PFSK-1 (cell line): ENCODE results near the gene MR1. TPM values are rescaled to one million over a fixed set of nuclear protein-coding genes. Genes with fewer than 3 reads are reported as not detected.
A peak's percentile ranks its signal among the peaks of the same experiment; 100 is the strongest.

Source experiments
- FOXP2 ChIP-seq: optimal IDR thresholded peaks from 2 replicates; pipeline ENCODE3; 2011; ENCODE audit warnings: borderline replicate concordance, control low read depth, inconsistent platforms; ENCODE audit not compliant: insufficient read depth; ENCODE audit errors: extremely low read length, extremely low read depth
- POLR2AphosphoS5 ChIP-seq: IDR thresholded peaks from 2 replicates; pipeline ENCODE4 v1.6.1; 2012; ENCODE audit warnings: low read depth, mild to moderate bottlenecking, control low read depth, low read length, moderate library complexity
- SIN3A ChIP-seq: IDR thresholded peaks from 2 replicates; pipeline ENCODE4 v1.6.1; 2012; ENCODE audit warnings: mild to moderate bottlenecking, low read length, moderate library complexity, borderline replicate concordance; ENCODE audit not compliant: insufficient read depth
- TAF1 ChIP-seq: IDR thresholded peaks from 2 replicates; pipeline ENCODE4 v1.6.1; 2012; ENCODE audit warnings: low read length, control low read depth, borderline replicate concordance; ENCODE audit not compliant: insufficient read depth
- polyA plus RNA-seq: library from polyadenylated mRNA; unstranded; fragments of >200 nt; gene quantifications from one replicate; pipeline ENCODE4 v1.2.1, GENCODE V29; 2012; ENCODE audit warnings: low read depth, missing spikeins; ENCODE audit not compliant: insufficient read length
- TF ChIP-seq, protein P1 (sequence below), 2 experiments: IDR thresholded peaks; 2 replicates each; pipeline versions ENCODE4 v1.6.1 to v1.8.0; 2011 to 2012; ENCODE audit warnings: low read depth in 2 of 2, low read length in 2 of 2, control low read depth in 1 of 2, inconsistent platforms in 1 of 2, mild to moderate bottlenecking in 1 of 2, moderate library complexity in 1 of 2; ENCODE audit not compliant: insufficient read depth in 1 of 2

MR1 gene
- polyA plus RNA-seq, result 2.3 TPM

DNA sequence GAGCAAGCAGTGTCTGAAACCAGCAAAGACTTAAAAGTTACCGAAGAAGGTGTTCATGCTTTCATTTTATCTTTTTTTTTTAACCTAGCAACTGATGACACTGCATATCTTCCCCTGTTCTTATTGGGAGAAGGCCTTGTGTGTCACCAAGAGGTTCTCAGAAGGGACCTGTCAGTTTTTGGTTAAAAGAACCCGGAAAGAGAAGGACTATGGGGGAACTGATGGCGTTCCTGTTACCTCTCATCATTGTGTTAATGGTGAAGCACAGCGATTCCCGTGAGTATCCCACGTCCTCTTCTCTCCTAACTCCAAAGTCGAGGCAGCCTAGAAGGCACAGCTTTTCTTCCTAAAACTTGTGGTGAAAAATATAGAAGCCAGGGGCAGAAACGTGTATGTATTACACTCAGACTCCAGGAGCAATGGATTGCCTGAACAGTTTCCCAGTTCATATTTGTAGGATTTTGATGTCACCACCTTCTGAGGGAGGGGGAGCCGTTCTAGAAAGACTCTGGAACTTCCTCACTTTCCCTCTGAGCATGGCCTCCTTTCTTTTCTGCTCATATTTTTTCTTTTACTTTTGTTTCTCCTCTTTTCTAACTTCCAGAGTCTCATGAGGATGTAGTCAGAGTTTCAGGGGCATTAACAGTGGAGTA is at the start of gene MR1:
MR1 (plus strand) TSS at position 185 of the 653 bp plus-strand sequence; CDS start at position 210, 25 bp downstream.
- TF ChIP-seq TAF1, result peak; percentile 1; the same call in 1 of the 2 replicates
- TF ChIP-seq, protein P1, sequence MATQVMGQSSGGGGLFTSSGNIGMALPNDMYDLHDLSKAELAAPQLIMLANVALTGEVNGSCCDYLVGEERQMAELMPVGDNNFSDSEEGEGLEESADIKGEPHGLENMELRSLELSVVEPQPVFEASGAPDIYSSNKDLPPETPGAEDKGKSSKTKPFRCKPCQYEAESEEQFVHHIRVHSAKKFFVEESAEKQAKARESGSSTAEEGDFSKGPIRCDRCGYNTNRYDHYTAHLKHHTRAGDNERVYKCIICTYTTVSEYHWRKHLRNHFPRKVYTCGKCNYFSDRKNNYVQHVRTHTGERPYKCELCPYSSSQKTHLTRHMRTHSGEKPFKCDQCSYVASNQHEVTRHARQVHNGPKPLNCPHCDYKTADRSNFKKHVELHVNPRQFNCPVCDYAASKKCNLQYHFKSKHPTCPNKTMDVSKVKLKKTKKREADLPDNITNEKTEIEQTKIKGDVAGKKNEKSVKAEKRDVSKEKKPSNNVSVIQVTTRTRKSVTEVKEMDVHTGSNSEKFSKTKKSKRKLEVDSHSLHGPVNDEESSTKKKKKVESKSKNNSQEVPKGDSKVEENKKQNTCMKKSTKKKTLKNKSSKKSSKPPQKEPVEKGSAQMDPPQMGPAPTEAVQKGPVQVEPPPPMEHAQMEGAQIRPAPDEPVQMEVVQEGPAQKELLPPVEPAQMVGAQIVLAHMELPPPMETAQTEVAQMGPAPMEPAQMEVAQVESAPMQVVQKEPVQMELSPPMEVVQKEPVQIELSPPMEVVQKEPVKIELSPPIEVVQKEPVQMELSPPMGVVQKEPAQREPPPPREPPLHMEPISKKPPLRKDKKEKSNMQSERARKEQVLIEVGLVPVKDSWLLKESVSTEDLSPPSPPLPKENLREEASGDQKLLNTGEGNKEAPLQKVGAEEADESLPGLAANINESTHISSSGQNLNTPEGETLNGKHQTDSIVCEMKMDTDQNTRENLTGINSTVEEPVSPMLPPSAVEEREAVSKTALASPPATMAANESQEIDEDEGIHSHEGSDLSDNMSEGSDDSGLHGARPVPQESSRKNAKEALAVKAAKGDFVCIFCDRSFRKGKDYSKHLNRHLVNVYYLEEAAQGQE (IDR thresholded peaks at IDR 0.05; ENCODE audit: insufficient read depth in 1 of 2, low read depth in 2 of 2, low read length in 2 of 2), result no peak
- TF ChIP-seq SIN3A, result no peak
- TF ChIP-seq POLR2AphosphoS5, result no peak
- TF ChIP-seq FOXP2, result no peak

DNA sequence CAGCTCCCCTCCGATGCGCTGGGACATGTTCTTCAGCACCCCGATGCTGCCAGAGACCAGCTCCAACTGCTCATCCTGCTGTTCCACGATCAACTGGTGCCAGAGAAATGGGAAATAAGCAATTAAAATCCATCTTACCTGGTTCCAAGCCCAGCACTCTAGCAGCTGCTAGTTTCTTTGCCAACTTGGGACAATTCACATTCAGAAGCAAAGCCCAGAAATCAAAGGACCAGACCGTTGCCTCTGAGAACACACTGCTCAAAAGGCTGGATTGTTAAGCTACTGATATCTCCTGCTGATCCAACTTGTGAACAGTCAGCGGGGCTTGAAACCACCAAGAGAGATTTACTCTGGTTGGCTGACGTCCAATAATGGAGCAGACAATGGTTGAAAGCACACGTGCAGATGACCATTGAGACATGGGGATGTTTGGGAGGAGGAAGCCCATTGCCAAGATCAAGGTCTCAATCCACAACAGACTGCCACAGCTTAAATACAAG is 45.5 kb upstream of the MR1 start:
- no peak for TF ChIP-seq SIN3A
- TF ChIP-seq, protein P1 (IDR thresholded peaks at IDR 0.05; ENCODE audit: insufficient read depth in 1 of 2, low read depth in 2 of 2, low read length in 2 of 2), result no peak
- TF ChIP-seq TAF1, result no peak
- TF ChIP-seq FOXP2, result no peak
- no peak for TF ChIP-seq POLR2AphosphoS5

DNA sequence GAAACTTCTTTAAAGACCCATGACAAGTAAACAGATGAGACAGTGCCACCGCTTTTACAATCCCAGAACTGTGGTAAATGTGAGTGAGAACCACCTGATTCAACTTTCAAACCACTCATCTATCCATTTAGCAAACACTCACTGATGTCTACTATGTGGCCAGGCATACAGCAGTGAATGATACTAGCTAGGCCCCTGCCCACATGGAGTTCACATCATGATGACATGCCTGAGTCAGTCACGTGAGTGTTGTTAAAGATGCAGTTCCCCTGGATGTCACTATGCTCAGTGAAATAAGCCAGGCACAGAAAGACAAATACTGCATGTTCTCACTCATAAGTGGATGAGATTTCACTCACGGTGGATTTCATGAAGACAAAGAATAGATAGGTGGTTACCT is 39.5 kb upstream of the MR1 start:
- no peak for TF ChIP-seq TAF1
- TF ChIP-seq SIN3A, result no peak
- TF ChIP-seq, protein P1 (IDR thresholded peaks at IDR 0.05; ENCODE audit: insufficient read depth in 1 of 2, low read depth in 2 of 2, low read length in 2 of 2), result no peak
- TF ChIP-seq POLR2AphosphoS5, result no peak
- TF ChIP-seq FOXP2, result no peak

DNA sequence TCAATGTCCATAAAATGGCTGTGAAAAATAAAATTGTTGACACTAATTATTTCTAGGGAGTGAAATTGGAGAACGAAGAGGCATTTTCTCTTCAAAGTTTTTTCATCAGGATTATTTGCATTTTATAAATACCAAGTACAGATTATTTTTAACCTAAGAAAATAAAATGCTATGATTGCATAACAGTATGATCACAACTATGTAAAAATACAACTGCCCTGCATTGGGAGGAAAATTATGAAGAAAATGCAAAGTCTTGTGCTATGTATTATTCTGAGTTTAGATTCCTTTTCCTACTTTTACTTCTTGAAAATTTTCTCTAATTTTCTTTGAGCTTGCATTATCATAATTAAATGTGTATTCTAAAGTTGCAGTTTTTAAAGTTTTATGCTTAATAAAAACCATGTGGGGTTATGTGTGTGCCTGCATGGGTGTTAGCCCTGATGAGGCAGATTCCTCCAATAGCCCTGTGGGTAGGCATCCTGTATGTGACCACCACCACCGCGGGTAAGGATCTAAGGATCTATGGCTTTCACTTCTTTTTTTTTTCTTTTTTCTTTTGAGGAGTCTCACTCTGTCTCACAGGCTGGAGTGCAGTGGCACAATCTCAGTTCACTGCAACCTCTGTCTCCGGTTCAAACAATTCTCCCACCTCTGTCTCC is 35.8 kb upstream of the MR1 start:
- TF ChIP-seq SIN3A, result no peak
- TF ChIP-seq FOXP2, result no peak
- no peak for TF ChIP-seq TAF1
- no peak for TF ChIP-seq POLR2AphosphoS5
- TF ChIP-seq, protein P1 (IDR thresholded peaks at IDR 0.05; ENCODE audit: insufficient read depth in 1 of 2, low read depth in 2 of 2, low read length in 2 of 2), result no peak
